LNCAP (cell line): Measurements from ENCODE around the gene MMP25.
A peak's percentile ranks its signal among the peaks of the same experiment; 100 is the strongest.

Source experiments
- TF ChIP-seq, protein P1 (sequence below): fragments of 450-650 bp; IDR thresholded peaks from 2 replicates; pipeline ENCODE4 v1.5.1; 2017; ENCODE audit warnings: mild to moderate bottlenecking

The MMP25 gene

DNA sequence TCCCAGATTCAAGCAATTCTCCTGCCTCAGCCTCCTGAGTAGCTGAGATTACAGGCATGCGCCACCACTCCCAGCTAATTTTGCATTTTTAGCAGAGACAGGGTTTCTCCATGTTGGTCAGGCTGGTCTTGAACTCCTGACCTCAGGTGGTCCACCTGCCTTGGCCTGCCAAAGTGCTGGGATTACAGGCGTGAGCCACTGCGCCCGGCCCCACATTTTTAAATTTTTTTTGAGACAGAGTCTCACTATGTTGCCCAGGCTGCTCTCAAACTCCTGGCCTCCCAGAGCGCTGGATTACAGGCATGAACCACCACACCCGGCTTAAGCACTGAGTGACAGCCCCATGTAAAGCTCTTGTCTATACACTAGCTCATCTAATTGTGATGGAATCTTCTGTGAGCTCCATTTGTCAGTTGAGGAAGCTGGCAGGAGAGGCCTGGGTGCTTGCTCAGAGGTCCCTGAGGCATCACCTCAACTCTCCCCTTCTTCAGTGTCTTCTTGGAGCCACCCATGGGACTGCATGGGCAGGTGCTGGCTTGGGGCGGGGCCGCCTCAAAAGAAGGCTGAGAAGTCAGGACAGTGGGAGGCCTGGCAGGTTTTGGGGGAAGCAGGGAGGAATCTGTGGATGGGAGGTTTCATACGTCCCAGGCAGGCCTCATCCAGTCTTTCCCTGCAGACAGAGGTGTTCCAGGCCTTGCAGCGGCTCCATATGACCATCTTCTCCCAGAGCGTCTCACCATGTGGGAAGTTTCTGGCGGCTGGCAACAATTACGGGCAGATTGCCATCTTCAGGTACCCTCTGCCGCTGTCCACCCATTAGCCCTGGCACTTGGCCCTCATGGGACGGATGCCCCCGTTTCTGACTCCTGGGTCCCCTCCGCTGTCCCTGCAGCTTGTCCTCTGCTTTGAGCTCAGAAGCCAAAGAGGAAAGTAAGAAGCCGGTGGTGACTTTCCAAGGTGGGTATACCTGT, 21.0 kb upstream of the MMP25 start:
- TF ChIP-seq, protein P1, sequence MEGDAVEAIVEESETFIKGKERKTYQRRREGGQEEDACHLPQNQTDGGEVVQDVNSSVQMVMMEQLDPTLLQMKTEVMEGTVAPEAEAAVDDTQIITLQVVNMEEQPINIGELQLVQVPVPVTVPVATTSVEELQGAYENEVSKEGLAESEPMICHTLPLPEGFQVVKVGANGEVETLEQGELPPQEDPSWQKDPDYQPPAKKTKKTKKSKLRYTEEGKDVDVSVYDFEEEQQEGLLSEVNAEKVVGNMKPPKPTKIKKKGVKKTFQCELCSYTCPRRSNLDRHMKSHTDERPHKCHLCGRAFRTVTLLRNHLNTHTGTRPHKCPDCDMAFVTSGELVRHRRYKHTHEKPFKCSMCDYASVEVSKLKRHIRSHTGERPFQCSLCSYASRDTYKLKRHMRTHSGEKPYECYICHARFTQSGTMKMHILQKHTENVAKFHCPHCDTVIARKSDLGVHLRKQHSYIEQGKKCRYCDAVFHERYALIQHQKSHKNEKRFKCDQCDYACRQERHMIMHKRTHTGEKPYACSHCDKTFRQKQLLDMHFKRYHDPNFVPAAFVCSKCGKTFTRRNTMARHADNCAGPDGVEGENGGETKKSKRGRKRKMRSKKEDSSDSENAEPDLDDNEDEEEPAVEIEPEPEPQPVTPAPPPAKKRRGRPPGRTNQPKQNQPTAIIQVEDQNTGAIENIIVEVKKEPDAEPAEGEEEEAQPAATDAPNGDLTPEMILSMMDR, result no peak

DNA sequence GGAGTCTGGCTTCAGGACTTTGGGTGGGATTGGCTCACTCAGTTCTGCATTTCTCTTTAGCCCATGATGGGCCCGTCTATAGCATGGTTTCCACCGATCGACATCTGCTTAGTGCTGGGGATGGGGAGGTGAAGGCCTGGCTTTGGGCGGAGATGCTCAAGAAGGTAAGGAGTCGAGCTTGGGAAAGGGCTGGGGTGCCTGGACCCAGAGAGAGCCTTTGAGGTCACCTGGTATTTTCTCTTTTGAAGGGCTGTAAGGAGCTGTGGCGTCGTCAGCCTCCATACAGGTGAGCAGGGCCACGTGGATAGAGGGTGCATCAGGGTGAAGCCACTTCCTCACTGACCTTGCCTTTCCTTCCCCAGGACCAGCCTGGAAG, 20.4 kb upstream of the MMP25 start:
- TF ChIP-seq, protein P1, result no peak

DNA sequence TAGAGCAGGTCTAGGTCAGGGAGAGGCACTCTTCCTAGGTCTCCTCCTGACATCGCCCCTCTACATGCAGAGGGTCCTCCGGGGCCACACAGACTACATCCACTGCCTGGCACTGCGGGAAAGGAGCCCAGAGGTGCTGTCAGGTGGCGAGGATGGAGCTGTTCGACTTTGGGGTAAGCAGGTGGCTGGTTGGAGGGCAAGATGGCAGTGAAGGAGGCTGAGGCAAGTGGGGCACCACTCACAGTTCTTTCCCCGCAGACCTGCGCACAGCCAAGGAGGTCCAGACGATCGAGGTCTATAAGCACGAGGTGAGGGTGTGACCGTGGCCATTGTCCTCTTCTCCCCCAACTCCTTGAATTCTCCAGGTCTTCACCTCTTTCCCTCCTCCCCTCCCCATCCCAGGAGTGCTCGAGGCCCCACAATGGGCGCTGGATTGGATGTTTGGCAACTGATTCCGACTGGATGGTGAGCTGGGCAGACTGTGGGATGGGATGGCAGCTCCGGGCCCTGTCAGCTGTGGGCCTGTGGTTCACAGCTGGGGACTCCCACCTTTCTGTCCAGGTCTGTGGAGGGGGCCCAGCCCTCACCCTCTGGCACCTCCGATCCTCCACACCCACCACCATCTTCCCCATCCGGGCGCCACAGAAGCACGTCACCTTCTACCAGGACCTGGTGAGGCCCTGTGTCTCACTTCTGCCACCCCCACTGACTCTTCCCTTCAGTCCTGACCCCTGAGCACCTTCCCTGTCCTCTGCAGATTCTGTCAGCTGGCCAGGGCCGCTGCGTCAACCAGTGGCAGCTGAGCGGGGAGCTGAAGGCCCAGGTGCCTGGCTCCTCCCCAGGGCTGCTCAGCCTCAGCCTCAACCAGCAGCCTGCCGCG, 19.5 kb upstream of the MMP25 start:
- TF ChIP-seq, protein P1, result no peak

DNA sequence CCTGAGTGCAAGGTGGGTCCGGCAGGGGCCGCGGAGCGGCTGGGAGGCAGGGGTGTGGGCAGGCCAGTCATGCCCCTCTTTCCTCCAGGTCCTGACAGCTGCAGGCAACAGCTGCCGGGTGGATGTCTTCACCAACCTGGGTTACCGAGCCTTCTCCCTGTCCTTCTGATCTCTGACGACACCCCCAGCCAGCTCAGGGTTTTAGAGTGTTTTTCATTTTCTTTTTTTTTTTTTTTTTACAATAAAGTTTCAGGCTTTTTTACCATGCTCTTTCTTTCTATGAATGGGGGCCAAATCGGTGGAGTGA, 18.9 kb upstream of the MMP25 start:
- TF ChIP-seq, protein P1, result no peak

DNA sequence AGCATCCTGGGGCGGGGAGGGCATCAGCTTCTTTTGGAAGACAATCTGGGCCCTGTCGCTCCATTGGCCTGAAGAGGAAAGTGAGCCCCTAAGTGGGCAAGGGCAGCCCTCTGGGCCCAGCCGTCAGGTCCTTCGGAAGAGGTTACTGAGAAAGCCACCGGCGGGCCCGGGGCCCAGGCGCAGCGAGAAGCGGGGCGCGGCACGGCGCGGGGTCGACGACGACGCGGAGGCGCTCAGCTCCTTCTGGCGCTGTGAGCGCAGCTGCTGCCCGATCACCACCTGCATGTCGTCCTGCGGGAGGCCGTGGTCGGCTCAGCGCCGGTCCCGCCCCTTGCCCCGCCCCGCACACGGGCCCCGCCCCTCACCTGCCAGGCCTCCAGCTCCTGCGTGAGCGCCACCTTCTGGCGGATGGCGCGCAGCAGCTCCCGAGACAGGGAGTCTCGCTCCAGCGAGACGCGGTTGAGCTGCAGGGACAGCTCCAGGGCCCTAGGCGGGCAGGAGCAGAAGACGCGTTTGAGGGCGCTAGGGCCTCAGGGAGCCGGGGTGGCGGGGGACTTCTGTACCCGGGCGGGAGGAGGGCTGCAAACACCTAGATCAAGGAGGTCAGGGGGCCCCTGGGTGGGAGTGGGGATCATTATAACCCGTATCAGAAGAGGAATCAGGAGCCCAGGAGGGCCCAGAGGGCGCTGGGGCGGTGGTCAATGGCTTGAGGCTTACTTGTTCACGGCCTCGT, 18.2 kb upstream of the MMP25 start:
- TF ChIP-seq, protein P1, result peak; percentile 94

DNA sequence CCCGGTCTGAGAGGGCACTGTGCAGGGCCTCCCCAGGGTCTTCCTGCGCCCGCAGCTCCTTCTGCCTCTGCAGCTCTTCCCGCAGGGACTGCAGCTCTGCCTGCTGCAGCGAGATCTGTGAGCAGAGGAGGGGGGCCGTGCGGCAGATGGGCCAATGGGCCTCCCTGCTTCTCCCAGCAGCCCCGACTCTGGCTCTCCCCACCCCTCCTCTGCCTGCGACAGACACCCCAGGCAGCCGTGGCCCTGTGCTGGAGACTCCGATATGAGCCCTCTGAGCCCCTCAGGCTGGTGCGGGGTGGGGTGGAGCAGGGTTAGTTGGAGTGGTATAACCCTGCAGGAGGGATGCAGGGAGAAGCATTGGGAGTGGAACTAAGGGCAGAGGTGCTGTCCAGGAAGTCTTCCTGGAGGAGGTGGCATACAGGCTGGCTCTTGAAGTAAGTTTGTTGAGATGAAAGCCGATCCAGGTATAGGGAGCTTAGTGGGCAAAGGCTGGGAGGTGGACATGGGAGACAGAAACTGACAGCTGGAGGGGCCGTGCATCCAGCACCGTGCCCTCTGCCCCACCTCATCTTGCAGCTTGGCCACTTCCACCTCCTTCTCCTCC, 17.5 kb upstream of the MMP25 start:
- TF ChIP-seq, protein P1, result no peak
